Brain microvascular endothelial cell (primary cell): ENCODE measurements around the gene PTPRN2.

Experiments
- DNase-seq: peaks from one replicate; pipeline ENCODE4 v3.0.0-alpha.2; 2020
- H3K27ac ChIP-seq: fragments of 250-450 bp; sonication (Bioruptor Pico); 2 replicates; pipeline ENCODE4 v1.5.1; 2020; ENCODE audit warnings: mild to moderate bottlenecking, moderate library complexity
- H3K27me3 ChIP-seq: fragments of 250-450 bp; sonication (Bioruptor Pico); replicated peaks from 2 replicates; pipeline ENCODE4 v1.5.1; 2020; ENCODE audit warnings: mild to moderate bottlenecking
- H3K36me3 ChIP-seq: fragments of 250-450 bp; sonication (Bioruptor Pico); replicated peaks from 2 replicates; pipeline ENCODE4 v1.5.1; 2020; ENCODE audit warnings: mild to moderate bottlenecking
- H3K4me3 ChIP-seq: 2 replicates; pipeline ENCODE4 v1.5.1; 2011; ENCODE audit warnings: low read depth, mild to moderate bottlenecking, control low read depth, low read length, moderate library complexity
- in situ Hi-C: cut with HindIII; loops from 2 replicates; pipeline ENCODE4 v1.10.0; 2017; ENCODE audit warnings: low sequenced_read_pairs, low pct_ligation_motif_present
- TF ChIP-seq, protein P1 (sequence below): IDR thresholded peaks from 2 replicates; pipeline ENCODE4 v1.5.1; 2011; ENCODE audit warnings: low read depth, mild to moderate bottlenecking, moderate library complexity, low read length, control low read depth, inconsistent platforms; ENCODE audit errors: missing control alignments

Gene PTPRN2

DNA sequence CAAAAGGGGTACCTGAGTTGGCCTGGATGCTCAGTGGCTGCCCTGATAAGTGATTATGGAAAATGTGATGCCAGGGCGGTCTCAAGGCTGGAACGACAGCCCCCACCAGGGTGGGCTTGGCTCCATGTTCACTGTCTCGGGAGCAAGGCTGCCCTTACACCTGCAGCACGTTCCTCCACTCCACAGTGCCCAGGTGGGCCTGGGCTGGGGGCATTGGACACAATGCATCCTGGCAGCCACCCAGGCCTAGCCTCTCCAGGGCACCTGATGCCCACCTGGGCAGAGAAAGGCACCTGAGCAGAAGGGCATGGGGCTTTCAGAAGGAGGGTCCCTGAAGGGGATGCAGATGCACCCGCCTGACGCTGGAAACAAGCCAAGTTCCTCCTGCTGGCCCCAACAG is 702.5 kb downstream of the PTPRN2 start:
- TF ChIP-seq, protein P1, sequence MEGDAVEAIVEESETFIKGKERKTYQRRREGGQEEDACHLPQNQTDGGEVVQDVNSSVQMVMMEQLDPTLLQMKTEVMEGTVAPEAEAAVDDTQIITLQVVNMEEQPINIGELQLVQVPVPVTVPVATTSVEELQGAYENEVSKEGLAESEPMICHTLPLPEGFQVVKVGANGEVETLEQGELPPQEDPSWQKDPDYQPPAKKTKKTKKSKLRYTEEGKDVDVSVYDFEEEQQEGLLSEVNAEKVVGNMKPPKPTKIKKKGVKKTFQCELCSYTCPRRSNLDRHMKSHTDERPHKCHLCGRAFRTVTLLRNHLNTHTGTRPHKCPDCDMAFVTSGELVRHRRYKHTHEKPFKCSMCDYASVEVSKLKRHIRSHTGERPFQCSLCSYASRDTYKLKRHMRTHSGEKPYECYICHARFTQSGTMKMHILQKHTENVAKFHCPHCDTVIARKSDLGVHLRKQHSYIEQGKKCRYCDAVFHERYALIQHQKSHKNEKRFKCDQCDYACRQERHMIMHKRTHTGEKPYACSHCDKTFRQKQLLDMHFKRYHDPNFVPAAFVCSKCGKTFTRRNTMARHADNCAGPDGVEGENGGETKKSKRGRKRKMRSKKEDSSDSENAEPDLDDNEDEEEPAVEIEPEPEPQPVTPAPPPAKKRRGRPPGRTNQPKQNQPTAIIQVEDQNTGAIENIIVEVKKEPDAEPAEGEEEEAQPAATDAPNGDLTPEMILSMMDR, result no peak
- H3K4me3 ChIP-seq, result no peak overlapping the region
- H3K27ac ChIP-seq, result no peak overlapping the region
- in situ Hi-C loops, result no loop called here
- H3K27me3 ChIP-seq, result no peaks in the 10 kb centered on the region
- H3K36me3 ChIP-seq, result no peaks in the 10 kb centered on the region
- DNase-seq, result no peak

DNA sequence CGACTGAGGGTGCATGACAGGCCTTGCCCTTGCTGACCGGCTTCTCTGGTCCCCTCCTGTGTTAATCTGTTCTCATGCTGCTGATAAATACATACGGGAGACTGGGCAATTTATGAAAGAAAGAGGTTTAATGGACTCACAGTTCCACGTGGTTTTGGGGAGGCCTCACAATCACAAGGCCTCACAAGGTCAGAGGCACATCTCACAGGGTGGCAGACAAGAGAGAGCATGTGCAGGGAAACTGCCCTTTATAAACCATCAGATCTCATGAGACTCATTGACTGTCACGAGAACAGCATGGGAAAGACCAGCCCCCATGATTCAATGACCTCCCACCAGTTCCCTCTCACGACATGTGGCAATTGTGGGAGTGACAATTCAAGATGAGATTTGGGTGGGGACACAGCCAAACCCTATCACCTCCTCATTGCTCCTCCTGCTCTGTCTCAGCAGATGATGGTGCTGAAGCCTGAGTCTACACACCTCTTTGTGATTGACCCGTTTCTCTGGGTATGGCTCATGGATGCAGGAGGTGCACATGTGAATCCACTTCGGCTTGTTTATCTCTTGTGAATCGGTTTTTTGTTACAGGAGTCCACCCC is 703.1 kb downstream of the PTPRN2 start:
- no peak for DNase-seq
- TF ChIP-seq, protein P1, result no peak
- Histone ChIP-seq H3K36me3 (no peaks in the 10 kb centered on the region), H3K27ac (no peak overlapping the region), H3K4me3 (no peak overlapping the region), H3K27me3 (no peaks in the 10 kb centered on the region)
- in situ Hi-C loops, result no loop called here

DNA sequence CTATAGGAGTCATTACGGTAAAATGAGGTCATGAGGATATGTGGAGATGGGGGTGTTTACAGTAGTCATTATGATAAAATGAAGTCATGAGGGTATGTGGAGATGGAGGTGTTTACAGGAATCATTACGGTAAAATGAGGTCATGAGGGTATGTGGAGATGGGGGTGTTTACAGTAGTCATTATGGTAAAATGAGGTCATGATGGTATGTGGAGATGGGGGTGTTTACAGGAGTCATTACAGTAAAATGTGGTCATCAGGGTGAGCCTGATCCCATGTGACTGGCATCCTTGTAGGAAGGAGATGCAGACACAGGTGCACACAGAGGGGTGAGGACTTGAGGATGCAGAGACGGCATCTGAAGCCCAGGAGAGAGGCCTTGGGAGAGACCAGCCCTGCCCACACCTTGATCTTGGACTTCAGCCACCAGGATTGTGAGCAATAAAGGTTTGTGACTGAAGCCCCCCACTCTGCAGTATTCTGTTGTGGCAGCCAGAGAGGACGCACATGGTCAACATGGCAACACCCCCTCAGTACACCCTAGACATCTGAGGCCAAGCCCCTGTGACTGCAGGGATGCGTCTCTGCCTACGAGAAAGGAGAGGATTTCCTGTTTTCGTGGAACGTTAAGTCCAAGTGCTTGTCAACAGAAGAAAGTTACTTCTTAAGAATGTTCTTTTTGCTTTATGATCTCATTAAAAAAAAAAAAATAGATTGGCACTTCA is 706.4 kb downstream of the PTPRN2 start:
- H3K4me3 ChIP-seq, result no peak overlapping the region
- no peaks in the 10 kb centered on the region for H3K36me3 ChIP-seq
- H3K27me3 ChIP-seq, result no peaks in the 10 kb centered on the region
- no peak overlapping the region for H3K27ac ChIP-seq
- TF ChIP-seq, protein P1, result no peak
- in situ Hi-C loops, result no loop called here
- no peak for DNase-seq

DNA sequence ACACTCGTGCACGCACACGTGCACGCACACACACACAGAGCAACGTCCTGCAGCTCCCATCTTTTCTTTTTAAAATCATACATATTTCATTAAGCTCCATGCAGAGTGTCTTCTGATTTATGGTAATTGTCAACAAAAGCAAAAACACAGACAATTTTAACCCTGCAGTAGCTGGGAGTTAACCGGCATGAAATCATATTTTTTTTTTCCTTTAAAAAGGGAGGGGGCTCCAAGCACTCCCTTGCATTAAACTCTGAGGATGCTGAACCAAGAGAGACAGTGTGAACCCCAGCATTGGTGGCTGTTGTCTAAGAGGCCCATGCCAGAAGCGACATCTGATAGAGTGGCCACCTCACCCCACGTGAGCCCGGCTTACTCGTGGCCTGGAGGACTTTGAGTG is 708.2 kb downstream of the PTPRN2 start:
- Histone ChIP-seq H3K4me3 (no peak overlapping the region), H3K27me3 (no peaks in the 10 kb centered on the region), H3K36me3 (no peaks in the 10 kb centered on the region), H3K27ac (no peak overlapping the region)
- TF ChIP-seq, protein P1, result no peak
- no peak for DNase-seq
- in situ Hi-C loops, result no loop called here

DNA sequence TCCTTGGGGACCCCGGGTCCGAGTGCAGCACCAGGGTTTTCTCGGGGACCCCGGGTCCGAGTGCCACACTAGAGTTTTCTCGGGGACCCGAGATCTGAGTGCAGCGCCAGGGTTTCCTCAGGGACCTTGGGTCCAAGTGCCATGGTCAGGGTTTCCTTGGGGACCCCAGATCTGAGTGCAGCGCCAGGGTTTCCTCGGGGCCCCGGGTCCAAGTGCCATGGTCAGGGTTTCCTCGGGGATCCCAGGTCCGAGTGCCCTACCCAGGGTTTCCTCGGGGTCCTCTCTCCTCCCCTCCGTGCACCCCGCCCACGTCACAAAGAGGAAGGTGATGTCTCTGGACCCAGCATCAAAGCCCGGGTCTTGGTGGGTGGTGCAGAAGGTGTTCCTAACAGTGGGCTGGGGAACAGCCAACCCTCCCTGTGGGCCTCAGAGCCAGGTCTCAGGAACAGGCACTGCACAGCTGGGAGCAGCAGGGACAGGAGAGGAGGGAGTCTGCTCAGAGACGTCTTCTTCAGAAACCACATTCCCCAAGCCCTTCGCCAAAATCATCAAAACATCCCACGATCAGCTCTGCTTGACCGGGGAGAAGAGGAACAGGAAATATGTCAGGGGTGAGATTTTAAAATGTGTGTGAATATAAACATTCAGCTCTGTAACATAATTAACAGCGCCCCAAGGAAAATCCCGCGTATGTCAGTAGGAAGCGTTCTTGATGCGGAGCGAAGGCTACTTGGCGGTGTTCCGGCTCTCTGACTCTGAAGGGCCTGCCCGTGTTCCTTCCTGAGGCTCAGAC is 710.1 kb downstream of the PTPRN2 start:
- no peak overlapping the region for H3K27ac ChIP-seq
- in situ Hi-C loops, result no loop called here
- DNase-seq, result no peak
- TF ChIP-seq, protein P1, result no peak
- no peaks in the 10 kb centered on the region for H3K27me3 ChIP-seq
- no peaks in the 10 kb centered on the region for H3K36me3 ChIP-seq
- H3K4me3 ChIP-seq, result no peak overlapping the region
